CD4-positive, alpha-beta T cell treated with Interleukin-12 subunit alpha and Interleukin-12 subunit beta, for 1 hour (primary cell): ENCODE data around the gene SPOCK2.
A peak's percentile ranks its signal among the peaks of the same experiment; 100 is the strongest.

Source experiments
- DNase-seq: peaks from one replicate; pipeline ENCODE4 v3.0.0-alpha.2; 2020

The SPOCK2 gene

DNA sequence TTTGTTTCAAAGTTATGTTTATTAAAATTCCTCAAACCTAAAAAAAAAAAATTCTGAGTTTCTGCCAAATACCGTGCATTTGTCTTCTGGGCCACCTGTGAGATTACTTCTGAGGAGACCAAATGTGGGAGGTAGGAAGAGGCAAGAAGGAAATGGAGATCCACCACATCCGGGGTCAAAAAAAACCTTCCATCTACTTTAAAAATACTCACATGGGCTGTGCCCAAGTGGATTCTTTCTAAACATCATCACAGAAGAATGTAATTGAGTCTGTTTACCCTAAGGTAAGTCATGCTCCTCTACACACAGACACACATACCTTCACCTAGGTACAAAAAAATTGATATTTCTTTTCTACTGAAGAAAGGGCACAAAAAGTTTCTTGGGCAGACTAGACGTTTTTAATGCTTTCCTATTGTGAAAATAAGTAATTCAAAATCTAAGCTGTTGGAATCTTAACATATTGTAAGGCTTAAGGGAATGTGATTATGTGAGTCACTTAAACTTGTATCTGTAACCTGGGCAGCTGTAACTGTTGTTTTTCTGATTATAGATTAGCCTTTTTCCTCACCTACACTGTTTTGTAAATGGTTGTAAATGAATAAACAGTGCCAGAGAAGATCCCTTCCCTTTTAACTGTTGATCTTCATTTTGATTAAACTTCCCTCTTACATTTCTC, 19.1 kb upstream of the SPOCK2 start:
- DNase-seq: peak; percentile 63

DNA sequence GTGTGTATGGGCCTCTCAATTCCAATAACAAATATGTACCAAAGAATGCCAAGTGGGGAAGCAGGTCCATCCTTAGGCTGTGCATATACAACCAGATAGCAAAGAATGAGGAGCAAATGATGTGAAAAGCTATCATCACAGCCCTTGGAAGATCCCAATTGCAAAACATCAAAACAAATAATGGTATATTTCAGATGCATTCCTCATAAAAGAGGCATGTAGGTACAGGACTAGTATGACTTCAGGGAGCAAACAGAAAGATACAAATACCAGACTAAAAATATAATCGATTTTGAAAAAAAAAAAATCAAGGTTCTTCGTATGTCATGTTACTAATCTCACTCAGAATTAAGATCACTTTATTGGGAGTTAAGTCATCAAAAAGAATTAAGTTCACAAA, 18.5 kb upstream of the SPOCK2 start:
- no peak for DNase-seq

DNA sequence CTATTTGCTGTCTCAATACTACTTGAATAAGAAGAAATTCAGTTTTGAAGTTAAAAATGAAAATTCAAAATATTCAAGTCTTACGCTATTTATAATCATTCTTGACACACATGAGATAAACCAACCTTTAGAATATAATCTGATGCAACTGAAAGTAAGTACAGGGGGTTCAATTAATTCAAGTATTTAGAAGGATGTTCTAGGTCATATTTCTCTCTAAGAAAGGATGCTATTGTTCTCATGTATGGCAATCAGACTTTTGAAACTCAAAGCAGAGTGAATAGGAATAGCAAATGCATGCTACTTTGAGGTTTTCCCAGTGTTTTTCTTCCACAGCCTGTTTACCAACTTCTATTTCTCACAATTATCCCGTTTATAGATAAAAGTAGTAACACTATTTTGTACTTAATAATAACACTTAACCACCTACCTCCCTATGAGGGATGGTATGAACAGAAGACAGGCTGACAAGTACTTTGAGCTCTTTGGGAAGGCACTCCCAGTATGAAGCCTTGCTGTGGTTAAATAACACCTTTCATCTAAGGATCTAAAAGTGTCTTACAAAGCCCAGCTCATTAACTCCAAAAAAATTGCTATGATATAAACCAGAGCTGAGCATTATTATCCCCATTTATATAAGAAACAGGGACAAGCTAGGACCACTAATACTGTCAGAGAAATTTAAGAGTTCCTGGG, 18.0 kb upstream of the SPOCK2 start:
- no peak for DNase-seq

DNA sequence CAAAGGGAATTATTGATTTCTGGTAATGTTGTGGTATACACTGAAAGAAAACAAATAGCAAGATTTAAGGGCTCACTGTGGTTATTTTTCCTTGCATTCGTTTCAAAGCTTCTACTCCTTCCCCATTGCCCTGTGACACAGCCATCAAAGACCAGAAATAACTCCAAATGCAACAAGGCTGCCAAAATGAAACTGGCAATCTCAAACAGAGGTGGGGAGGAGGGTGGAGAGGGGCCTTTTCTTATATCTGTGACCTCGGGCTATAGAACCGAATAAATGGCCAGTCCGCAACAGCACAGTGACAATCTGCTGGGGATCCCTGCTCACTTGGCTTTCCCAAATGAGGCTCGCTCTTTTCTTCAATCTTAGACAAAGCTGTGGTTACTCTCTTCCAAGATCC, 17.4 kb upstream of the SPOCK2 start:
- DNase-seq: no peak

DNA sequence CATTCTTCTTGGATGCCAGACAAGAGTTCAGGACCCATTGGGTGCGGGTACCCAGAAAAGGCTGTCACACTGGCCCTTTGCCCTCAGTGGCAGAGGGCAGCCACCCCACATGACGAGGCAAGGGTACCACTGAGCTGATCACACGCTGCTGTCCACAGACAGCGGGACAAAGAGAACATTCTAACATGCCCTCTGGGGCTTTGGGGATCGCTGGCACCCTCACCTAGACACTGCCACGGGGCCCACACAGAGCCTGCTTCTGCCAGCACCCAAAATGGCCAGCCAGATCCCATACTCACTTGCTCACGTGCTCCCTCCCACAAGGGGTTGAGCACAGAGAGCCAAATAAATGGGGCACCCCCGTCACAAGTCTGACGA, 16.7 kb upstream of the SPOCK2 start:
- DNase-seq: no peak

DNA sequence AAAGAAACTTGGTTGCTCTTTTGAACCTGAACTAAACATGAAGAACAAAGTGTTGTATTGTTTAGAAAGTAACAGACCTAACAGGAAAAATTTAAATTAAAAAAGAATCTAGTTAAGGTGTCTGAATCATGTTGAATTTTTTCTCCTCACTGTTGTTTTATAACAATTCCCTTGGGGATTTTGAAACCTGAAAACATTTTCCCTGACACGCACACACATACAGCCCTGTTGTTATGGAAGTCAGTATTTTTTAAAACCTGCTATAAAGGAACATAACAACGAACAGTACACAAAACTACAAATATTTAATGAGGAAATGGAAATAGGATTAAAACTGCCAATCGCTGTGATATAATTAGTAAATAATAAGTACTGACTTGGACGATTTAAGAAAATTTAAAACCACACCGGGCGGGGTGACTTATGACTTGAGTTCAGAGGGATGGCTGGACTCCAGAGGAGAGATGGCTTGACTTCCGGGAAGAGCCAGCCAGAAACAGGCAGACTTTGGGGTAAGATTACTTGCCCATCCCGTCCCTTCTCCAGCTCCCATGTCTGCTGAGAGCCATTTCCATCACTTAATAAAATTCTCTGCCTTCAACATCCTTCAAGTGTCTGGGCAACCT, 16.2 kb upstream of the SPOCK2 start:
- DNase-seq: no peak

DNA sequence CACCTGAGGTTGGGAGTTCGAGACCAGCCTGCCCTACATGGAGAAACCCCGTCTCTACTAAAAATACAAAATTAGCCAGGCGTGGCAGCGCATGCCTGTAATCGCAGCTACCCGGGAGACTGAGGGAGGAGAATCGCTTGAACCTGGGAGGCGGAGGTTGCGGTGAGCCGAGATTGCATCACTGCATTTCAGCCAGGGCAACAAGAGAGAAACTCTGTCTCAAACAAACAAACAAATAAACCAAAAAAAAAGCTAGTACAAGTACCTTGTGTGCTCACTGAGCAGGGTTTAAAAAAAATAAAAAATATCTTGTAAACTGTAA, 11.2 kb upstream of the SPOCK2 start:
- DNase-seq: no peak

DNA sequence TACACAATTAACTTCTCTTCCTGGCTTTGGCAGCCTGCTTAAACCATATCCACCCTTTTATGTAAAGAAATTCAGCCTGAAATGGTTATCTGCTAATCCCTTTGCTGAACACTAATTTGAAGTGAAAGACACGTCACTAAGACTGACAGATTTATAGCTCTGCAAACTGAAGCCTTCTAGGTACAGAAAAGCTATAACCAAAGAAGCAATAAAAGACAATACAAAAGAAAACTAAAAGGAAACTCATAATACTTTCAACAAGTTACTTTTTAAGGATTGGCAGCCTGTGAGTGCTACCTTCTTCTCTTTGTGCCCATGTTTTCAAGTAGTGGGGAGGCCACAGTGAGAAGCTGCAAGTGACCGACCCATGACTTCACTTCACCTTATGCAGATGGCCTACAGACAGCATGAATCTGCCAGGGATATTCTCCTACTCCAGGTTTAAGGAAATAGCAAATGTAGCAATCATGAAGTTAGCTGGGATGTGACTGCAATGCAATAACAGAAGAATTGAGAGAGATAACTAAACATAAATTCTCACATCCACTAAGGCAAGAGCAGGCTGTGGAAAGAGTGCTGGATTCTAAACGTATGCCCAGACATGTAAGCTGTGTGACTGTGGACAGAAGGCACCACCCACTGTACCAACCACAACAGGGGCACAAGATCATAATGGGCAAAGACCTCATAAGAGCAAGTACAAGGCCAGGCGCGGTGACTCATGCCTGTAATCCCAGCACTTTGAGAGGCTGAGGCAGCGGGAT, 10.7 kb upstream of the SPOCK2 start:
- DNase-seq: no peak

DNA sequence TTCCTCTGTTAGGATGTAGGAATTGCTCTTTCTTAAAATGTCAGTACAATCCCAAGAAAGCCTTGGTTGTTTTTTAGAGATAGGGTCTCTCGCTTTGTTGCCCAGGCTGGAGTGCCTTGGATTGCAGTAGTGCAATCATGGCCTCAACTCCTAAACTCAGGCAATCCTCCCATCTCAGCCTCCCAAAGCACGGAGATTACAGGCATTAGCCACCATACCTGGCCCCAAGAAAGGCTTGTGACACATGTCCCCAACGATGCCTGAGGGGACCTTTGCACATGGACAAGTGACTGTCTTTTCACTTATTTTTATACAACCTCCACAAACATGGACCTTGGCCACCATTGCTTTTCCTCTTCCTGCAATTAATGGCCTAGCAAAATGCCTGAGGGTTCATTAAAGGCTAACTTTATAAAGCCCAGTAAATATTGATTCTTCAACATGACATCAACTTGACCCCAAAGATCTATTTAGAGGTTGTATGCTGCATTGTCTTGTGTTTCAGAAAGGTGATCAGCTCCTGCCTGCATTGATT, 10.0 kb upstream of the SPOCK2 start:
- DNase-seq: no peak

DNA sequence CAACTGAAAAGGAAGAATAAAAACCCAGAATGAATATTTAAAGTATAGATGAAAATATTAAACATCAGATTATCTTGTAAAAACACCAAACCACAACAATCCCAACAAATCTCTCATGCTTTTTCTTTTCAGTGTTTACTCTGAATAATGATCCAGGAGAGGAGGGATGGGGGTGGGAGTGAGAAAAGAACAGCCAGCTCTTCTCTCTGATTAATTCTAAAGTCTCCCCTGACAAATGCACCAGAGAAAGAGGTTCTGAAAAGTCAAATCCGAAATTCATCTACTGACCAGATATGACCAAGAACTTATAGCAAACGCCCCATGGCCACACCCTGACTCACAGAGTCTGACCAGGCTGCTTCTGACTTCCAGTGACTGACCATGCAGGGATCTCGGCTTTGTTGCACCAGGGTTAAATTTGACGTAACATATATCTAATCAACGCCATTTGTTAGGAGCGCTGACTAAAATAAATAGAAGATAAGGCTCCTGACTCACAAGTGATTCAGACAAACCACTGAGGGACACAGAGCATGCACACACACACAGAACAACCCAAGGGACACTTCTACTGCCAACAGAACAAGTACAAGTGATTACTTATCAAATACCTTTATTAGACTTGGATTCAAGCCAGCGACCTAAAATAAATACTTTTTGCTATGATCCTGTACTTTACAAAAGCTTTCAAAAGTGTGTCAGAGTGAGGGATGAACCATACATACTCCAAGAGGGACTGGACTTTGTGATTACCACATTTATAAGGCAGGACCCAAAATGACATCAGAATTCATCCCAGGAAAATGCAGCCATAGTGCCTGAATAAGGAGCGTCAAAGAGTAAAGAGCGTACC, 9.3 kb upstream of the SPOCK2 start:
- DNase-seq: no peak

DNA sequence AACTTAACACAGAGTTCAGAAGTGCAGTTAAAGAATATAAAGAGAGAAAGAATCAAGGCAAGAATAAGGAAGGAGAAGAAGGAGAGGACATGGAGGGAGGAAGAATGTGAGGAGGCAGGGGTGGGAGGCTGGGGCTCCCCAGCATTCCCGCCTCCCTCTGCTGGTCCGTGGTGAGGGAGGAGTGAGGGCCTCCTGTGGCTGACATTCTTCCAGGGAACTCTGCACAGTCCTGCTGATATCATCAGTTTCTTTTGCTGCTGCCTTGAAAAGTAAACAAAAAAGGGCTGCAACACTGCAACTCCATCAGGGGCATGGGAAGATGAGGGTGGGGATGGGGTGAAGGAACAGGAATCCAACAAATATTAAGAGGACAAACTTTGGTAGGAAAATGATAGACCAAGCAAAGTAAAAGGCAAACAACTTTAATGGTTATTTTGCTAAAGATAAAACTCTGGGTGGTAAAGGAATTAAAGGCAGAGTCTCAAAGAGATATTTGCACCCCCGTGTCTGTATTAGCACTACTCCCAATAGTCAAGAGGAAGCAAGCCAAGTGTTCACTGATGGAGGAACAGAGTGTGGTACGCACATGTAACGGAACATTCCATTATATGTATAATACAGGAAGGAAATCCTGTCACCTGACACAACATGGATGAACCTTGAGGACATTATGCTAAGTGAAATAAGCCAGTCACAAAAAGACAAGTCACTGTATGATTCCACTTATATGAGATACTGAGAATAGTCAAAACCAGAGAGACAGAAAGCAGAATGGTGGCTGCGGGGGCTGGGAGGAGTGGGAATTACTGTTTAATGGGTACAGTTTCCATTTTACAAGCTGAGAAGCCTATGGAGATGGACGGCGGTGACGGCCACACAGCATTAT, 8.0 kb upstream of the SPOCK2 start:
- DNase-seq: no peak

DNA sequence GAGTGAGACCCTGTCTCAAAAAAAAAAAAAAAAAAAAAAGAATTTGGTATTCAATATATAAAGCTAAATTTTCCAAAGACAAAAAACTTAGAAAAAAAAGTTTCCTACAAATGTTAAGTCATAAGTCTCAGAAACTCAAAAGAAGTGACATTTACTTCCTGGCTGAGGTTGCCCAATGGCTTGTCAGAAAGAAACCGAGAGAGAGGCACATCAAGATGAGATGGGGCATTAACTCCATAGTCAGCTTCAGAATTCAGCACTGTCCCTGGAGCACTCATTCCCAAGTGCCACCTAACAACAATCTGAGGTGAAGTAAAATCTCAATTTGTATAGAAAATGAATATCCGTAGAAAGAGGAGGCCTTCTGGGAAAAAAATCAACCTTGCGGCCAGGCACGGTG, 6.8 kb upstream of the SPOCK2 start:
- no peak for DNase-seq

DNA sequence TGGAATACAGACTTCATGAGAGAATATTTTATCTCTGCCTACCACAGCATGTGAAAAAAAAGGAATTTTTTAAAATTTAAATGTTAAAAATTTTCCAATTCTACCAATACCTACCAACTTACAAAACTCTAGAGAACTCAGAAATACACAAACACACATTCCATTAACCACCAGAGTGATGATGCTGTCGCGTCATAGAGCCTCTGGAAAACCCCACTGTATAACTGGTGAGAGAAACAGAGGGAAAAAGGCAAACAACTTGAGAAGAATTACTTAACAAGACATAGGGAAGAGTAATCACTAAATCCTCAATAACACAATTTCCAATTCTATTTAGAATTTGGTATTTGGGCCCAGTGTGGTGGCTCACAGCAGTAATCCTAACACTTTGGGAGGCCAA, 6.2 kb upstream of the SPOCK2 start:
- DNase-seq: no peak

DNA sequence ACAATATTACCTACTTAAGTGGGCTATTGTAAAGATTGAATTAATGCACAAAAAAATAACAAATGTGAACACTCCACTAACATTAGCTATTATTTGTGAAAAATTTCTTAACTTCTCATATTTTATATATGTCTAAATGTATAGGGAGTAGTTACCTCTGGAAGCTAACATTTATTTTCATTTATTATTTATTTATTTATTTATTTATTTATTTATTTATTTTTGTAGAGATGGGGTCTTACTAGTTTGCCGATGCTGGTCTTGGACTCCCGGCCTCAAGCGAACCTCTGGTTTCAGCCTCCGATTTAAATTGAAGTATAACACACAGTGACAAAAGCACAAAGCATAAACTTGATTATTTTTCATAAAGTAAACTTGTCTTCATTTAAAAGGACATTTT, 5.1 kb upstream of the SPOCK2 start:
- no peak for DNase-seq

DNA sequence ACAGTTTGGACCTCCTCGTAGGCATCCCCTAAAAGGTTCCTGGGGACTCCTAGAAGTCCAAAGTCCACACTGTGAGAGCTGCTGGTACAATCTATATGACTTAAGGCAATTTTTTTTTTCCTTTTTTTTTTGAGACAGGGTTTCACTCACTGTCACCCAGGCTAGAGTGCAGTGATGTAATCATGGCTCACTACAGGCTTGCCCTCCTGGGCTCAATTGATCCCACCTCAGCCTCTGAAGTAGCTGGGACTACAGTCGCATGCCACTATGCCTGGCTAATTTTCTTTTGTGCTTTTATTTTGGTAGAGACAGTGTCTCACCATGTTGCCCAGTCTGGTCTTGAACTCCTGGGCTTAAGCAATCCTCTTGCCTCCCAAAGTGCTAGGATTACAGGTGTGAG, 4.6 kb upstream of the SPOCK2 start:
- no peak for DNase-seq

DNA sequence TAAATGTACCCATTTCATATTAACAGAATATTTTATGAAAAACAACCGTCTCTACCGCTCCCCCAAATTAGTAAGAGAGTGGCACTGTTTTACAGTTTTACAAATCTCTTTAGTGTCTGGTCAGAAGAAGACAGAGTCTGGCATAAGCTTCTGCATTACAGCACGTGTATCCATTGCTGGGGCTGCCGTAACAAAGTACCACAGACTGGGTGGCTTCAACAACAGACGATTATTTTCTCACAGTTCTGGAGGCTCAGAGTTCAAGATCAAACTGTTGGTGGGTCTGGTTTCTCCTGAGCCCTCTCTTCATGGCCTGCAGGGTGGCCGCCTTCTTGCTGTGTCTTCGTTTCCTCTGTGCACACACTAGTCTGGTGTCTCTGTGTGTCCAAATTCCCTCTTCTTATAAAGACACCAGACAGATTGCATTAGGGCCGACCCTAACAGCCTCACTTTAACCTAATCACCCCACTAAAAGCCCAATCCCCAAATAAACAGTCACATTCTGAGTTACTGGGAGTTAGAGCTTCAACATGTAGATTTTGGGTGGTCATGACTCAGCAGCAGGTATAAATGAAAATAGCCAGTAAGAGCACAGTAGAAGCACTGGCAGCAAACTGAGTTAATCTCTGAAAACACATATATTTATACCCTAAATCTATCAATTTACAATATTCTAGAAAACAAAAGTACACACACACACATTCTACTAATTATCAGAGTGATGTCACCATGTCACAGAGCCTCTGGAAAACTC, 4.0 kb upstream of the SPOCK2 start:
- DNase-seq: no peak

DNA sequence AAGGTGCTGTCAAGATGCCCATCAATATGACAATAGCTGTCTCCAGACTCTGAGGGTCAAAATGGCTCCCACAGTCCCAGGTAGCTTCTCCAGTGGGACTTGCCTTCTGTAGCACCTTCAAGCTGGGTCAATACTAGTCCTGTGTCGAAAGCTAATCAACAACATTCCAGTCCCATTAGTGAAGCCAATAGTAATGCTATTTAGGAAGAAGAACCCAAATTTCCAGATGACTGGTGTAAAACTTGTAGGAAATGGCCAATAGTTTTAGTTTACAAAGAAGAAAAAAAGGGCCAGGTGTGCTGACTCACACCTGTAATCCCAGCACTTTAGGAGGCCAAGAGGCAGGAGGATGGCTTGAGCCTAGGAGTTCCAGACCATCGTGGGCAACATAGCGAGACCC, 2.0 kb upstream of the SPOCK2 start:
- DNase-seq: no peak

DNA sequence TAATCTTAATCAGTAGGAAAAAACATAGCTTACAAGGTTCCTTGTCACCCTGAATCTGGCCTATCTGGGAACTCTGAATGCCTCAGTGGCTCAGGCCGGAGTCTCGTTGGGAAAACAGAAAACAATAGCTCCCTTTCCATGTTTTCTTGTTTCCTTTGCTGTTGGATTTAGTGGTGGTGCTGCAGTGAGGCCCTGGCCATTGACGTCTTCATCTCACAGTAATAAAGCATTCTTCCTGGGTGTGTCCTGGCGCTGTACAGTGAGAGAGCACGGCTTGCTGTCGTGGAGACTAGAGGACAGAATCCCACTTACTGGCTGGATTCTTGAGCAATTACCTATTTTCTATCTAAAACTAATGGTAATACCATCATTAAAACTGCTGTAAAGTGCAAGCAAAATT, 1.3 kb upstream of the SPOCK2 start:
- DNase-seq: peak; percentile 50

DNA sequence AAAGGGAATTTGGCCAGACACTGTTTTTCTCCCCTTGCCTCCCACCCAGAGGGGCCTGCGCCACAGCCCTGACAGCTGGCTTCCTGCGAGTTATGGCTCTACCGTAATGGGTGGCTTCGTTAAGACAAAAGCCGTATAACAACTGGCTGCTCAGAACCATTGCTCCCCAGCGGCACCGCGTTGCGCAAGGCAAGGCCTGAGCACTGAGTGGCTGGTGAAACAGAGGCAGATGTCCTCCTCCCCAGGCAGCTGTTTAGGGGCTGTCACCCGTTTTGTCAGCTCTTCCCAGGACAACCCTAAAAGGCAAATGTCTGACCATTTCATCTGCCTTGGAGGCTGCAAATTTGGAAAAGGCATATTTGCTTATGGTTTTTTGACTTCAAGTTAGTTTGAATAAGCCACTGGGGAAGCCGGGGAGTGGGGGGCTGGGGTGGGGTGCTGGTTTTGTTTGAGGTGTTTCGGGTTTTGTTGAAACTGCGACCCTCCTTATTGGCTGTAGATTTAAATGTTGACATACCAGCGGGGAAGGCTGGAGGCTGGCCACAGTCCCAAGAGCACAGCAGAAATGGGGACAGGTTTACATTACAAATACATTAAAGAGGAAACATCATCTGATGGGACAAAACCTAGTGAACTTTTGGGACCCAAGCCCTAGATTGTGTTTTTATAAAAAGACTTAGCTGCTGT, 681 bp upstream of the SPOCK2 start:
- peak; percentile 53 for DNase-seq

DNA sequence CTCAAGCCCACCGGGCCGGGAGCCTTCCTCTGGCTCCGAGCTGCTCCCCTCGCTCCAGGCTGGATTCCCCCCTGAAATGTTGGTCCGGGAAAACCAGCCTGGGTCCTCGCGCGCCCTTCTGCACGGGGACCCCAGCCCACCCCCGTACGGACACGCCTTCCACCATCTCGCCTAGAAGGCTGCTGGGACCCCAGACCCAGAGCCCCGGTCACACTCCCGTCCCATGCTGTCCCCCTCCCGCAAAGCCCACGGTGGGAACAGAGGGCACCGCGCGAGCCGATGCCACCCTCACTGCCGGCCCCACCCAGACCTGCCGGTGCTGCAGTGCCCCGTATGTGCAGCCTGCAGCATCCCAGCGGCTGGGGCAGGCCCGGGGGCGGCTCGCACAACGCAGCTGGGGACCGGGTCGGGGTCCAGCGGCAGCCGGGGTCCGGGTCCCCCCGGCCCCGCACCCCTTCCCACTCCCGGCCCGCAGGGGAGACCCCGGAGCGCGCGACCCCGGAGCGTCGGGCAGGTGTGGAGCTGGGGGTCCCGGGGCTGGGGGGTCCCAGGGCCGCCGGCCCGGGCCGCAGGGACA, 871 bp downstream of the SPOCK2 start:
- DNase-seq: peak; percentile 48
